Fibroblast of villous mesenchyme (primary cell): Measurements from ENCODE around the gene TMEM209. TPM values are rescaled to one million over a fixed set of nuclear protein-coding genes. Genes with fewer than 3 reads are reported as not detected.

ENCODE experiments used
- DNase-seq: peaks from one replicate; pipeline ENCODE4 v3.0.0-alpha.2; 2010; ENCODE audit warnings: low read depth
- H3K4me3 ChIP-seq: 2 replicates; pipeline ENCODE4 v1.5.1; 2011; ENCODE audit warnings: low read depth, mild to moderate bottlenecking, low read length
- total RNA-seq: library from RNA; depleted of rRNA; stranded (reverse); fragments of >200 nt; gene quantifications from 2 replicates; pipeline ENCODE4 v1.2.3, GENCODE V29; 2012
- TF ChIP-seq, protein P1 (sequence below): IDR thresholded peaks from 2 replicates; pipeline ENCODE4 v1.5.1; 2012; ENCODE audit warnings: low read depth, mild to moderate bottlenecking, low read length; ENCODE audit not compliant: insufficient read depth

The TMEM209 gene
- total RNA-seq, 1 donor: 16.4 TPM

GRCh38 chr7:130137207-130137606 is 68.0 kb downstream of the TMEM209 start:
- TF ChIP-seq, protein P1, sequence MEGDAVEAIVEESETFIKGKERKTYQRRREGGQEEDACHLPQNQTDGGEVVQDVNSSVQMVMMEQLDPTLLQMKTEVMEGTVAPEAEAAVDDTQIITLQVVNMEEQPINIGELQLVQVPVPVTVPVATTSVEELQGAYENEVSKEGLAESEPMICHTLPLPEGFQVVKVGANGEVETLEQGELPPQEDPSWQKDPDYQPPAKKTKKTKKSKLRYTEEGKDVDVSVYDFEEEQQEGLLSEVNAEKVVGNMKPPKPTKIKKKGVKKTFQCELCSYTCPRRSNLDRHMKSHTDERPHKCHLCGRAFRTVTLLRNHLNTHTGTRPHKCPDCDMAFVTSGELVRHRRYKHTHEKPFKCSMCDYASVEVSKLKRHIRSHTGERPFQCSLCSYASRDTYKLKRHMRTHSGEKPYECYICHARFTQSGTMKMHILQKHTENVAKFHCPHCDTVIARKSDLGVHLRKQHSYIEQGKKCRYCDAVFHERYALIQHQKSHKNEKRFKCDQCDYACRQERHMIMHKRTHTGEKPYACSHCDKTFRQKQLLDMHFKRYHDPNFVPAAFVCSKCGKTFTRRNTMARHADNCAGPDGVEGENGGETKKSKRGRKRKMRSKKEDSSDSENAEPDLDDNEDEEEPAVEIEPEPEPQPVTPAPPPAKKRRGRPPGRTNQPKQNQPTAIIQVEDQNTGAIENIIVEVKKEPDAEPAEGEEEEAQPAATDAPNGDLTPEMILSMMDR: no peak
- DNase-seq: no peak
- H3K4me3 ChIP-seq: no peak overlapping the region

DNA sequence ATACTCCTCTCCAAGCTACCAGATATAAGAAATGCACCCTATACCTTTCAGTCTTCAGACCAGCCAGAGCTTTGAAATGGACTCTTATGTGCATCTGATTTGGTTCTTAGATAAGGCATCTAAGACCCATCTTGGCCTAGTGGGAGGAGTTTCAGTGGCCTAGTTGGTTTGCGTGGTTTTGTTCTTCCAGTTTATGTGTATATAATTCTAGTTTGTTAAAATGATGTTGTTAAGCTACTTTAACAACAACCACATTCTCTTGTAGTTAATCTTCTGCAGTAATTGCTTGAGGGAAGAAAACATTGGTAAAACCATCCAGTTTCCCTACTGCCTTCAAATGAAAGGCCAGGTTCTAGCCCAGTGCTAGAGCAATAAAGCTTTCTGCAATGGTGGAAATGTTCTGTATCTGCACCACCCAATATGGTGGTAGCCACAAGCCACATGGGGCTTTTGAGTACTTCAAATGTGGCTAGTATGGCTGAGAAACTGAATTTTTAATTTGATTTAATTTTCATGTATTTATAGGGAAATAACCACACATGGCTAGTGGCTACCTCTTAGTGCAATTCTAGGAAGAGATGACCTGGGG is 68.5 kb downstream of the TMEM209 start:
- no peak for DNase-seq
- no peak overlapping the region for H3K4me3 ChIP-seq
- TF ChIP-seq, protein P1: no peak

- TF ChIP-seq, protein P1: no peak
- DNase-seq: peak; percentile 50
- no peak overlapping the region for H3K4me3 ChIP-seq
Measured at GRCh38 chr7:130135208-130136205, 69.7 kb downstream of the TMEM209 start.

DNA sequence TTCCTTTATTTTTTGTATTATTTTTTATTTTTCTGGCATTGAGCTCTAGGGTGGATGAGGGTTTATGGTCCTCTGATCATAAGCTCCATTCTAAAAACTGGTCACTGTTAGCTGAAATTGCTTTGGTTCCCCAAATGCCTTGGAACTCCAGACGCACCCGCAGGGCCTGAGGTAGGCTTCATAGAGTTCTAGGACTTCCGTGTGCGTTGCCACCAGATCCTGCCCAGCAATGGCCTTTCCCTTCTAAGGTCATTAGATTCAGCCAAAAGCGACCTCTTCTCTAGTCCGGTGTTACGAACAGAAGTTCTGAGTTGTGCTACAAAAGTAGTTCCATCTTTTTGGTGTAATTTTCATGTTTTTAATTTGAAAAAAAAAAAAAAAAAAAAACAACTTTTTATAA is 70.5 kb downstream of the TMEM209 start:
- DNase-seq: no peak
- TF ChIP-seq, protein P1: no peak
- no peak overlapping the region for H3K4me3 ChIP-seq

DNA sequence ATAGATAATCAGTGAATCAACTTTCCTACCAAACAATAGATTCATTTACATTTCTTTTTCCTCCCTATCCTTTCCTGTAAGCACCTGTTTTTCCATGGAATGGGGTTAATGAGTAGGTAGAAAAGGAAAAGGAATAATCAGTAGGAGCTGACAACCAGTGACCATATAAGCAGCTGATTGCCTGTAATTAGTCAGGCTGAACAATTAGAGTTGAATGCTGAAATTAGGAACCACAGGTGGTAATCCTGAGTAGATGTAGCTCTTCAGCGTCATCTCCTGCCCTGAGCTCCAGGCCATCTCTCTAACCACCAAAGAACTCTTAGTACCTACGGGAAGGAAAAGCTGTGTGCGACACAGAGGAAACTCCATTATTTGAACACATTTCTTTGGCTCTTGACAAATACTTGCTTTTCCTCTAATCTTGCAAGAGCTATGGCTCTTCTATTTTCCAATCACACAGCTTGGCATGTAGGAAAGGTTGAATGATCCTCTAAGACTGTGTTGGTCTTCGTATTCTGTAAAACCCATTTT is 71.0 kb downstream of the TMEM209 start:
- H3K4me3 ChIP-seq: no peak overlapping the region
- DNase-seq: no peak
- TF ChIP-seq, protein P1: no peak

DNA sequence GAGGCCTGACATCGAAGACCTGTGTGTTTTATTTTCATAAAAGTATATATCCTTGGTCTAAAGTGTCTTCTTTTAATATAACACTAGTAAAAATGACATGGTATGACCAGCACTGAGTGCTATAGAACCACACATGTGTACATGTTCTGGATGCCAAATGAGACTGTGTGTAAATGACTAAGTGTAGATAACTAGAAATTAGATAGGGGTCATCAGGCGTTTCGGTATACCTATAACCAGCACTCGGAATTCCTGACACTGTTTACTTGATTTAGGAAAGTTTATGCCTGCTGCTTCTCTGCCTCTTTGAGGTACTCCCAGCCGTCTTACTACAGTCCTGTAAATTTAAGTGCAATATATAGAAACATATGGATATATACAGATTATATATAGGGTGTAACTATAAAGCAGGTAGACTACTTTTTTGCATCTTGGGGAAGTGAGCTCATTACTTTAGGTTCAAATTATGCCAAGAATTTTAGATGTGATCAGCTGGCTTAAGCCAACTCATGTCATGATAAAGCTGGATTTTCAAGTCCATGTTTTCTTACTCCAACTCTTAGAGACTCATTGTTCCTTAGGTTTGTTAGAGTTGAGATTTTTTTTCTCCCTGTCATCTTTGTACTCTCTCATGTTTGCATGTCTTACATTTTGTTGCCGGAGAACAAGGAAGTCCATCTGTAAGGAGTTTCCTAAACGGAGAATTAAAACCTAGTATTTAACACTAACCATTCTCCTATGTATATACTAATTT is 72.0 kb downstream of the TMEM209 start:
- H3K4me3 ChIP-seq: no peak overlapping the region
- TF ChIP-seq, protein P1: no peak
- DNase-seq: no peak
